Osteocyte (in vitro differentiated cells): ENCODE measurements around the gene RBFOX2. TPM values are rescaled to one million over a fixed set of nuclear protein-coding genes. Genes with fewer than 3 reads are reported as not detected.
A peak's percentile ranks its signal among the peaks of the same experiment; 100 is the strongest.

Source experiments
- DNase-seq: peaks from one replicate; pipeline ENCODE4 v3.0.0; 2021; ENCODE audit warnings: mixed read lengths; ENCODE audit not compliant: unreplicated experiment; ENCODE audit errors: extremely low spot score
- H3K27ac Mint-ChIP-seq: one replicate; pipeline ENCODE4 v1.8.0; 2021; ENCODE audit warnings: mild to moderate bottlenecking, mixed read lengths; ENCODE audit not compliant: unreplicated experiment
- H3K27me3 Mint-ChIP-seq: one replicate; pipeline ENCODE4 v1.8.0; 2021; ENCODE audit warnings: mixed read lengths; ENCODE audit not compliant: unreplicated experiment
- H3K36me3 Mint-ChIP-seq: one replicate; pipeline ENCODE4 v1.8.0; 2021; ENCODE audit warnings: mixed read lengths; ENCODE audit not compliant: unreplicated experiment
- H3K4me1 Mint-ChIP-seq: one replicate; pipeline ENCODE4 v1.8.0; 2021; ENCODE audit warnings: mixed read lengths; ENCODE audit not compliant: unreplicated experiment
- H3K4me3 Mint-ChIP-seq: one replicate; pipeline ENCODE4 v1.8.0; 2021; ENCODE audit warnings: mild to moderate bottlenecking, moderate library complexity, mixed read lengths; ENCODE audit not compliant: unreplicated experiment
- H3K9me3 Mint-ChIP-seq: one replicate; pipeline ENCODE4 v1.8.0; 2021; ENCODE audit warnings: mixed read lengths; ENCODE audit not compliant: unreplicated experiment
- CTCF ChIP-seq: fragments of 200-600 bp; sonication (generic); IDR thresholded peaks from 2 replicates; pipeline ENCODE4 v1.5.0; 2021; ENCODE audit warnings: antibody characterized with exemption, mild to moderate bottlenecking, moderate library complexity
- total RNA-seq: library from RNA; stranded (reverse); gene quantifications from 2 replicates; pipeline ENCODE4 v1.2.1, GENCODE V29; 2021

The RBFOX2 gene
- total RNA-seq, 1 donor from 2014 or later = 151 TPM

- H3K4me1 Mint-ChIP-seq = peaks cover 16% of the 10 kb centered on the region
- H3K27me3 Mint-ChIP-seq = no peaks in the 10 kb centered on the region
- no peak overlapping the region for H3K27ac Mint-ChIP-seq
- H3K4me3 Mint-ChIP-seq = no peak overlapping the region
- no peak for TF ChIP-seq CTCF
- H3K36me3 Mint-ChIP-seq = peaks cover 3% of the 10 kb centered on the region
- no peaks in the 10 kb centered on the region for H3K9me3 Mint-ChIP-seq
- DNase-seq = no peak
Observed at GRCh38 chr22:35846804-35847203, 181.8 kb downstream of the RBFOX2 start.

- no peak for DNase-seq
- peaks cover 3% of the 10 kb centered on the region for H3K36me3 Mint-ChIP-seq
- peaks cover 17% of the 10 kb centered on the region for H3K4me1 Mint-ChIP-seq
- no peak overlapping the region for H3K4me3 Mint-ChIP-seq
- TF ChIP-seq CTCF = no peak
- no peaks in the 10 kb centered on the region for H3K27me3 Mint-ChIP-seq
- no peak overlapping the region for H3K27ac Mint-ChIP-seq
- no peaks in the 10 kb centered on the region for H3K9me3 Mint-ChIP-seq
Observed at GRCh38 chr22:35844886-35845285, 183.7 kb downstream of the RBFOX2 start.

GRCh38 chr22:35842954-35843353, 185.7 kb downstream of the RBFOX2 start:
- Mint-ChIP-seq H3K9me3 (no peaks in the 10 kb centered on the region), H3K4me3 (no peak overlapping the region), H3K4me1 (peaks cover 27% of the 10 kb centered on the region), H3K27me3 (no peaks in the 10 kb centered on the region), H3K27ac (peak overlapping the region; percentile 60), H3K36me3 (peaks cover 3% of the 10 kb centered on the region)
- TF ChIP-seq CTCF = peak; percentile 64
- no peak for DNase-seq

GRCh38 chr22:35842519-35842913, 186.1 kb downstream of the RBFOX2 start:
- Mint-ChIP-seq H3K36me3 (peaks cover 3% of the 10 kb centered on the region), H3K4me3 (no peak overlapping the region), H3K4me1 (peaks cover 32% of the 10 kb centered on the region), H3K27ac (no peak overlapping the region), H3K27me3 (no peaks in the 10 kb centered on the region), H3K9me3 (no peaks in the 10 kb centered on the region)
- DNase-seq = no peak
- no peak for TF ChIP-seq CTCF

GRCh38 chr22:35841907-35842518, 186.6 kb downstream of the RBFOX2 start:
- H3K4me3 Mint-ChIP-seq = no peak overlapping the region
- H3K27me3 Mint-ChIP-seq = no peaks in the 10 kb centered on the region
- no peaks in the 10 kb centered on the region for H3K9me3 Mint-ChIP-seq
- no peak for TF ChIP-seq CTCF
- H3K27ac Mint-ChIP-seq = no peak overlapping the region
- DNase-seq = no peak
- peaks cover 3% of the 10 kb centered on the region for H3K36me3 Mint-ChIP-seq
- peaks cover 36% of the 10 kb centered on the region for H3K4me1 Mint-ChIP-seq
